Measurements from ENCODE around the gene SPIC. TPM values are rescaled to one million over a fixed set of nuclear protein-coding genes. Genes with fewer than 3 reads are reported as not detected.

The SPIC gene
- not detected in 2 replicates for total RNA-seq
- long read RNA-seq, result 0 reads

GRCh38 chr12:101474711-101475386 lies at the start of gene SPIC:
Gene SPIC (plus strand): TSS chr12:101475336. CDS start chr12:101476905, 1,569 bp downstream.
- Mint-ChIP-seq H3K4me1 (ENCODE audit: low read depth) (peaks cover 3% of the 10 kb centered on the region), H3K4me3 (ENCODE audit: low read depth) (no peak within 1 kb of the TSS), H3K27ac (no peak within 1 kb of the TSS), H3K9me3 (ENCODE audit: low read depth) (no peaks in the 10 kb centered on the region), H3K27me3 (peaks cover 19% of the 10 kb centered on the region), H3K36me3 (ENCODE audit: insufficient read depth) (no peaks in the 10 kb centered on the region)
- no peak for DNase-seq (ENCODE audit: low spot score, unreplicated experiment)
- TF ChIP-seq CTCF (IDR thresholded peaks at IDR 0.05; ENCODE audit: unreplicated experiment), result no peak

- Mint-ChIP-seq H3K9me3 (ENCODE audit: low read depth) (no peaks in the 10 kb centered on the region), H3K4me3 (ENCODE audit: low read depth) (no peak overlapping the region), H3K27ac (no peak overlapping the region), H3K4me1 (ENCODE audit: low read depth) (no peaks in the 10 kb centered on the region), H3K27me3 (no peaks in the 10 kb centered on the region), H3K36me3 (ENCODE audit: insufficient read depth) (no peaks in the 10 kb centered on the region)
- no peak for TF ChIP-seq CTCF (IDR thresholded peaks at IDR 0.05; ENCODE audit: unreplicated experiment)
- no peak for DNase-seq (ENCODE audit: low spot score, unreplicated experiment)
These were observed 44.7 kb upstream of the SPIC start for GRCh38 chr12:101430456-101430855.

- H3K4me1 Mint-ChIP-seq (ENCODE audit: low read depth), result no peaks in the 10 kb centered on the region
- H3K27me3 Mint-ChIP-seq, result no peaks in the 10 kb centered on the region
- H3K36me3 Mint-ChIP-seq (ENCODE audit: insufficient read depth), result no peaks in the 10 kb centered on the region
- no peaks in the 10 kb centered on the region for H3K9me3 Mint-ChIP-seq (ENCODE audit: low read depth)
- H3K27ac Mint-ChIP-seq, result no peak overlapping the region
- no peak for DNase-seq (ENCODE audit: low spot score, unreplicated experiment)
- TF ChIP-seq CTCF (IDR thresholded peaks at IDR 0.05; ENCODE audit: unreplicated experiment), result no peak
- H3K4me3 Mint-ChIP-seq (ENCODE audit: low read depth), result no peak overlapping the region
These were observed 39.0 kb upstream of the SPIC start for GRCh38 chr12:101436136-101436535.

GRCh38 chr12:101439236-101439635 lies 35.9 kb upstream of the SPIC start:
- no peak for DNase-seq (ENCODE audit: low spot score, unreplicated experiment)
- H3K4me3 Mint-ChIP-seq (ENCODE audit: low read depth), result no peak overlapping the region
- TF ChIP-seq CTCF (IDR thresholded peaks at IDR 0.05; ENCODE audit: unreplicated experiment), result no peak
- H3K27ac Mint-ChIP-seq, result no peak overlapping the region
- H3K36me3 Mint-ChIP-seq (ENCODE audit: insufficient read depth), result no peaks in the 10 kb centered on the region
- H3K9me3 Mint-ChIP-seq (ENCODE audit: low read depth), result no peaks in the 10 kb centered on the region
- no peaks in the 10 kb centered on the region for H3K4me1 Mint-ChIP-seq (ENCODE audit: low read depth)
- no peaks in the 10 kb centered on the region for H3K27me3 Mint-ChIP-seq

GRCh38 chr12:101441461-101442224 lies 33.5 kb upstream of the SPIC start:
- Mint-ChIP-seq H3K4me1 (ENCODE audit: low read depth) (no peaks in the 10 kb centered on the region), H3K27me3 (no peaks in the 10 kb centered on the region), H3K36me3 (ENCODE audit: insufficient read depth) (no peaks in the 10 kb centered on the region), H3K9me3 (ENCODE audit: low read depth) (no peaks in the 10 kb centered on the region), H3K4me3 (ENCODE audit: low read depth) (no peak overlapping the region), H3K27ac (no peak overlapping the region)
- DNase-seq (ENCODE audit: low spot score, unreplicated experiment), result no peak
- TF ChIP-seq CTCF (IDR thresholded peaks at IDR 0.05; ENCODE audit: unreplicated experiment), result no peak
